Measurements from ENCODE around the gene ACP7. TPM values are rescaled to one million over a fixed set of nuclear protein-coding genes. Genes with fewer than 3 reads are reported as not detected.
"Not testable (repeated sequence)": the region's sequence is repeated elsewhere in the genome, so short reads cannot be mapped to it uniquely, and the experiment has no call there.

Gene ACP7
- total RNA-seq, 1 donor from 2014 or later = not detected

- no peak for DNase-seq
Observed at GRCh38 chr19:39078436-39079200, 5.5 kb upstream of the ACP7 start.

GRCh38 chr19:39080431-39080830 is 3.7 kb upstream of the ACP7 start:
- DNase-seq = no peak

- no peak for DNase-seq
Observed at GRCh38 chr19:39082167-39082566, 2.0 kb upstream of the ACP7 start.

GRCh38 chr19:39082745-39083598 is 1.2 kb upstream of the ACP7 start:
- DNase-seq = no peak

- DNase-seq = no peak
Observed at GRCh38 chr19:39083599-39083982, 577 bp upstream of the ACP7 start.

- DNase-seq = no peak
Observed at GRCh38 chr19:39084732-39085080, 538 bp downstream of the ACP7 start.

- no peak for DNase-seq
Observed at GRCh38 chr19:39085392-39085791, 1.2 kb downstream of the ACP7 start.

- DNase-seq = no peak
Observed at GRCh38 chr19:39086386-39086785, 2.2 kb downstream of the ACP7 start.

GRCh38 chr19:39087907-39088686 is 3.9 kb downstream of the ACP7 start:
- DNase-seq = no peak

GRCh38 chr19:39090016-39090415 is 5.8 kb downstream of the ACP7 start:
- not testable (repeated sequence) for DNase-seq

- DNase-seq = no peak
Observed at GRCh38 chr19:39090881-39091280, 6.7 kb downstream of the ACP7 start.

- not testable (repeated sequence) for DNase-seq
Observed at GRCh38 chr19:39095799-39096540, 11.8 kb downstream of the ACP7 start.

- no peak for DNase-seq
Observed at GRCh38 chr19:39097299-39097698, 13.1 kb downstream of the ACP7 start.

- DNase-seq = no peak
Observed at GRCh38 chr19:39097721-39098120, 13.6 kb downstream of the ACP7 start.

- DNase-seq = no peak
Observed at GRCh38 chr19:39098365-39099269, 14.4 kb downstream of the ACP7 start.

GRCh38 chr19:39099341-39099740 is 15.2 kb downstream of the ACP7 start:
- DNase-seq = no peak

GRCh38 chr19:39100500-39101166 is 16.5 kb downstream of the ACP7 start:
- DNase-seq = no peak

GRCh38 chr19:39103151-39103550 is 19.0 kb downstream of the ACP7 start:
- no peak for DNase-seq

GRCh38 chr19:39104186-39104596 is 20.0 kb downstream of the ACP7 start:
- DNase-seq = no peak

- no peak for DNase-seq
Observed at GRCh38 chr19:39106194-39106593, 22.0 kb downstream of the ACP7 start.

All from tongue (tissue), 2 donors.